SK-N-SH treated with all-trans-retinoic acid at 6 μM for 48 hours (cell line): Measurements from ENCODE around the gene IL20RA.

Experiments used
- POU6F1 ChIP-seq: fragments of 250-450 bp; sonication (Bioruptor Pico); IDR thresholded peaks from 2 replicates; pipeline ENCODE4 v1.8.0; 2021; ENCODE audit warnings: low read depth, mild to moderate bottlenecking, moderate library complexity, borderline replicate concordance
- ZFP30 ChIP-seq: fragments of 450-650 bp; formaldehyde crosslinking; IDR thresholded peaks from 2 replicates; pipeline ENCODE4 v1.5.0; 2022; ENCODE audit warnings: mild to moderate bottlenecking, moderate library complexity
- ZNF70 ChIP-seq: fragments of 450-650 bp; formaldehyde crosslinking; IDR thresholded peaks from 2 replicates; pipeline ENCODE4 v1.5.0; 2020; ENCODE audit warnings: mild to moderate bottlenecking, moderate library complexity

GRCh38 chr6:137092018-137092417 is 47.3 kb upstream of the IL20RA start:
- TF ChIP-seq ZFP30 (CRISPR knock-in tag) (no peak), ZNF70 (CRISPR knock-in tag) (no peak), POU6F1 (CRISPR knock-in tag) (no peak)
